Measurements from ENCODE around the gene TAS2R40. TPM values are rescaled to one million over a fixed set of nuclear protein-coding genes. Genes with fewer than 3 reads are reported as not detected.
"Not testable (repeated sequence)": the region's sequence is repeated elsewhere in the genome, so short reads cannot be mapped to it uniquely, and the experiment has no call there.

TAS2R40 gene
- total RNA-seq, 1 experiment from 2014 or later, result not detected

DNA sequence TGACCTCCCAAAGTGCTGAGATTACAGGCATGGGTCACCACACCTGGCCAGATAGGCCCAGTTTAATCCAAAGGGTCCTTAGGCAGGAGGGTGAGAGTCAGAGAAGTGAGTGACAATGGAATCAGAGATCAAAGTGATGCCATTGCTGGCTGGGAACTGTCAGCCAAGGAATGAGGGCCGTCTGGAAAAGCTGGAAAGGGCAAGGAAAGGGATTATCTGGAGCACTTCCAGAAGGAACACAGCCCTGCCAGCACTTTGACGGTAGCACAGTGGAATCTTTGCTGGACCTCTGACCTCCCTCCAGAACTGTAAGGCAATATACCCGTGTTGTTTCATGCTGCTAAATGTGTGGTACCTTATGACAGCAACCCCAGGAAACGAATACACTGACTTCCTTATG is 11.3 kb upstream of the TAS2R40 start:
- CTCF ChIA-PET, result no interaction called here
- RAD21 ChIA-PET (ENCODE audit: low non-redundant PET in 1 of 2, low total read pairs in 2 of 2, uncharacterized antibody in 2 of 2, unreplicated experiment in 2 of 2), result no interaction called here

DNA sequence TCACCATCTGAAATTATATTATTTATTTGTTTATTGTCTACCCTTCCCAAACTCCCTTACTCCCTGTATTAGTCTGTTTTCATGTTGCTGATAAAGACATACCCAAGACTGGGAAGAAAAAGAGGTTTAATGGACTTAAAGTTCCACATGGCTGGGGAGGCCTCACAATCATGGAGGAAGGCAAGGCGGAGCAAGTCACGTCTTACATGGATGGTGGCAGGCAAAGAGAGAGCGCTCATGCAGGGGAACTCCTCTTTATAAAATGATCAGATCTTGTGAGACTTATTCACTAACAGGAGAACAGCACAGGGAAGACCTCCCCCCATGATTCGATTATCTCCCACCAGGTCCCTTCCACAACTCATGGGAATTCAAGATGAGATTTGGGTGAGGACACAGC is 8.4 kb upstream of the TAS2R40 start:
- H4K20me1 ChIP-seq (ENCODE audit: insufficient read depth); H3K9me2 ChIP-seq (ENCODE audit: insufficient read depth); H3K9ac ChIP-seq (ENCODE audit: low read length); DNase-seq (ENCODE audit: low read depth, low spot score); H3K27ac ChIP-seq (ENCODE audit: low read depth, low read length); H3K27me3 ChIP-seq (ENCODE audit: insufficient read depth, low read length); H3K4me3 ChIP-seq (replicated peaks in 1 of 2; ENCODE audit: low read depth in 1 of 2, low read length in 2 of 2); H3K36me3 ChIP-seq (ENCODE audit: control insufficient read depth in 1 of 2, insufficient read depth in 2 of 2, low read length in 2 of 2); H3K9me3 ChIP-seq (ENCODE audit: control insufficient read depth in 1 of 2, insufficient read depth in 1 of 2, low read depth in 1 of 2, low read length in 2 of 2); H3K4me1 ChIP-seq (ENCODE audit: control insufficient read depth in 1 of 2, insufficient read depth in 2 of 2, low read length in 2 of 2); RAD21 ChIA-PET (ENCODE audit: low non-redundant PET in 1 of 2, low total read pairs in 2 of 2, uncharacterized antibody in 2 of 2, unreplicated experiment in 2 of 2); H3K79me2 ChIP-seq (ENCODE audit: insufficient read depth, low read length); POLR2A ChIA-PET; BruUV-seq (replicated peaks); H2AFZ ChIP-seq (ENCODE audit: low read depth, low read length, poor library complexity, severe bottlenecking); H3K4me2 ChIP-seq (ENCODE audit: low read length); ATAC-seq: not testable (repeated sequence)
- intact Hi-C loops (cut with micrococcal nuclease), result loop anchor here (10.0 kb wide), 1 partner anchor 359 kb away; the partner anchor contains the start of gene EPHB6
- CTCF ChIA-PET, result interaction anchor here (2.0 to 4.3 kb wide), 2 partner anchors 11 to 205 kb away, joined by 15 to 331 read pairs; no protein-coding TSS in a partner anchor

More for the DNA sequence above, 11.3 kb upstream of the TAS2R40 start:
- Histone ChIP-seq H3K9me2 (ENCODE audit: insufficient read depth) (no peaks in the 10 kb centered on the region), H3K36me3 (ENCODE audit: control insufficient read depth in 1 of 2, insufficient read depth in 2 of 2, low read length in 2 of 2) (no peaks in the 10 kb centered on the region), H3K4me2 (ENCODE audit: low read length) (no peak overlapping the region), H2AFZ (ENCODE audit: low read depth, low read length, poor library complexity, severe bottlenecking) (no peak overlapping the region), H3K9me3 (ENCODE audit: control insufficient read depth in 1 of 2, insufficient read depth in 1 of 2, low read depth in 1 of 2, low read length in 2 of 2) (no peaks in the 10 kb centered on the region), H3K4me1 (ENCODE audit: control insufficient read depth in 1 of 2, insufficient read depth in 2 of 2, low read length in 2 of 2) (no peaks in the 10 kb centered on the region), H3K9ac (ENCODE audit: low read length) (no peak overlapping the region), H3K27ac (ENCODE audit: low read depth, low read length) (no peak overlapping the region), H4K20me1 (ENCODE audit: insufficient read depth) (no peaks in the 10 kb centered on the region), H3K79me2 (ENCODE audit: insufficient read depth, low read length) (no peaks in the 10 kb centered on the region), H3K27me3 (ENCODE audit: insufficient read depth, low read length) (no peaks in the 10 kb centered on the region), H3K4me3 (replicated peaks in 1 of 2; ENCODE audit: low read depth in 1 of 2, low read length in 2 of 2) (no peak overlapping the region)
- POLR2A ChIA-PET, result no interaction called here
- DNase-seq (ENCODE audit: low read depth, low spot score) (no peak), ATAC-seq (no peak)
- no peak for TF ChIP-seq SP1 (IDR thresholded peaks at IDR 0.05; ENCODE audit: low read depth)
- no peak for TF ChIP-seq EZH2phosphoT487 (IDR thresholded peaks at IDR 0.05; ENCODE audit: borderline replicate concordance)
- no peak for TF ChIP-seq JUND (IDR thresholded peaks at IDR 0.05)
- TF ChIP-seq CEBPB (IDR thresholded peaks at IDR 0.05; ENCODE audit: low read depth), result no peak
- TF ChIP-seq CBX3 (IDR thresholded peaks at IDR 0.05; ENCODE audit: low read depth), result no peak
- TF ChIP-seq, protein P1, sequence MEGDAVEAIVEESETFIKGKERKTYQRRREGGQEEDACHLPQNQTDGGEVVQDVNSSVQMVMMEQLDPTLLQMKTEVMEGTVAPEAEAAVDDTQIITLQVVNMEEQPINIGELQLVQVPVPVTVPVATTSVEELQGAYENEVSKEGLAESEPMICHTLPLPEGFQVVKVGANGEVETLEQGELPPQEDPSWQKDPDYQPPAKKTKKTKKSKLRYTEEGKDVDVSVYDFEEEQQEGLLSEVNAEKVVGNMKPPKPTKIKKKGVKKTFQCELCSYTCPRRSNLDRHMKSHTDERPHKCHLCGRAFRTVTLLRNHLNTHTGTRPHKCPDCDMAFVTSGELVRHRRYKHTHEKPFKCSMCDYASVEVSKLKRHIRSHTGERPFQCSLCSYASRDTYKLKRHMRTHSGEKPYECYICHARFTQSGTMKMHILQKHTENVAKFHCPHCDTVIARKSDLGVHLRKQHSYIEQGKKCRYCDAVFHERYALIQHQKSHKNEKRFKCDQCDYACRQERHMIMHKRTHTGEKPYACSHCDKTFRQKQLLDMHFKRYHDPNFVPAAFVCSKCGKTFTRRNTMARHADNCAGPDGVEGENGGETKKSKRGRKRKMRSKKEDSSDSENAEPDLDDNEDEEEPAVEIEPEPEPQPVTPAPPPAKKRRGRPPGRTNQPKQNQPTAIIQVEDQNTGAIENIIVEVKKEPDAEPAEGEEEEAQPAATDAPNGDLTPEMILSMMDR (IDR thresholded peaks at IDR 0.05 in 2 of 3, conservative IDR thresholded peaks at IDR 0.05 in 1 of 3; ENCODE audit: borderline replicate concordance in 1 of 3, insufficient read depth in 1 of 3, low read depth in 2 of 3, low read length in 2 of 3), result no peak
- no peak for TF ChIP-seq EGR1 (IDR thresholded peaks at IDR 0.05; ENCODE audit: low read depth)
- TF ChIP-seq, protein P2, sequence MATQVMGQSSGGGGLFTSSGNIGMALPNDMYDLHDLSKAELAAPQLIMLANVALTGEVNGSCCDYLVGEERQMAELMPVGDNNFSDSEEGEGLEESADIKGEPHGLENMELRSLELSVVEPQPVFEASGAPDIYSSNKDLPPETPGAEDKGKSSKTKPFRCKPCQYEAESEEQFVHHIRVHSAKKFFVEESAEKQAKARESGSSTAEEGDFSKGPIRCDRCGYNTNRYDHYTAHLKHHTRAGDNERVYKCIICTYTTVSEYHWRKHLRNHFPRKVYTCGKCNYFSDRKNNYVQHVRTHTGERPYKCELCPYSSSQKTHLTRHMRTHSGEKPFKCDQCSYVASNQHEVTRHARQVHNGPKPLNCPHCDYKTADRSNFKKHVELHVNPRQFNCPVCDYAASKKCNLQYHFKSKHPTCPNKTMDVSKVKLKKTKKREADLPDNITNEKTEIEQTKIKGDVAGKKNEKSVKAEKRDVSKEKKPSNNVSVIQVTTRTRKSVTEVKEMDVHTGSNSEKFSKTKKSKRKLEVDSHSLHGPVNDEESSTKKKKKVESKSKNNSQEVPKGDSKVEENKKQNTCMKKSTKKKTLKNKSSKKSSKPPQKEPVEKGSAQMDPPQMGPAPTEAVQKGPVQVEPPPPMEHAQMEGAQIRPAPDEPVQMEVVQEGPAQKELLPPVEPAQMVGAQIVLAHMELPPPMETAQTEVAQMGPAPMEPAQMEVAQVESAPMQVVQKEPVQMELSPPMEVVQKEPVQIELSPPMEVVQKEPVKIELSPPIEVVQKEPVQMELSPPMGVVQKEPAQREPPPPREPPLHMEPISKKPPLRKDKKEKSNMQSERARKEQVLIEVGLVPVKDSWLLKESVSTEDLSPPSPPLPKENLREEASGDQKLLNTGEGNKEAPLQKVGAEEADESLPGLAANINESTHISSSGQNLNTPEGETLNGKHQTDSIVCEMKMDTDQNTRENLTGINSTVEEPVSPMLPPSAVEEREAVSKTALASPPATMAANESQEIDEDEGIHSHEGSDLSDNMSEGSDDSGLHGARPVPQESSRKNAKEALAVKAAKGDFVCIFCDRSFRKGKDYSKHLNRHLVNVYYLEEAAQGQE (IDR thresholded peaks at IDR 0.05; ENCODE audit: low read depth), result no peak
- TF ChIP-seq POLR2A (IDR thresholded peaks at IDR 0.05; ENCODE audit: borderline replicate concordance, extremely low read depth, insufficient read depth, insufficient read length), result no peak
- no peak for TF ChIP-seq SRF (IDR thresholded peaks at IDR 0.05; ENCODE audit: low read depth)
- TF ChIP-seq TCF7L2 (IDR thresholded peaks at IDR 0.05; ENCODE audit: borderline replicate concordance, extremely low read depth, insufficient read depth, insufficient read length), result no peak
- TF ChIP-seq YY1 (IDR thresholded peaks at IDR 0.05; ENCODE audit: extremely low read depth, insufficient replicate concordance, low read depth, low read length), result no peak
- intact Hi-C loops (cut with micrococcal nuclease), result loop anchor here (10.0 kb wide), 1 partner anchor 356 kb away; the partner anchor contains the start of gene EPHB6
- no TSS peak for BruUV-seq (replicated peaks)

Measured in HCT116 (cell line).